Retinal pigment epithelial cell (primary cell): ENCODE results near the gene EVC2.
"Not testable (repeated sequence)": the region's sequence is repeated elsewhere in the genome, so short reads cannot be mapped to it uniquely, and the experiment has no call there.

Experiments used
- DNase-seq: peaks from one replicate; pipeline ENCODE4 v3.0.0-alpha.2; 2010; ENCODE audit warnings: low read depth
- H3K4me3 ChIP-seq: 2 replicates; pipeline ENCODE4 v1.5.1; 2011; ENCODE audit warnings: mild to moderate bottlenecking, low read length, control low read depth, moderate library complexity
- CTCF ChIP-seq: conservative IDR thresholded peaks from 2 replicates; pipeline ENCODE4 v1.5.1; 2011; ENCODE audit warnings: low read depth, low read length, control low read depth, inconsistent platforms

The EVC2 gene

GRCh38 chr4:5618051-5618960 lies 90.1 kb downstream of the EVC2 start:
- DNase-seq, result no peak
- H3K4me3 ChIP-seq, result no peak overlapping the region
- no peak for TF ChIP-seq CTCF

- no peak for TF ChIP-seq CTCF
- no peak overlapping the region for H3K4me3 ChIP-seq
- DNase-seq, result no peak
These were observed 91.9 kb downstream of the EVC2 start for GRCh38 chr4:5616331-5616950.

- H3K4me3 ChIP-seq, result no peak overlapping the region
- DNase-seq, result no peak
- TF ChIP-seq CTCF, result no peak
These were observed 92.8 kb downstream of the EVC2 start for GRCh38 chr4:5615496-5616075.

GRCh38 chr4:5611750-5612149 lies 96.6 kb downstream of the EVC2 start:
- no peak overlapping the region for H3K4me3 ChIP-seq
- TF ChIP-seq CTCF, result peak; percentile 26
- peak; percentile 28 for DNase-seq

GRCh38 chr4:5609306-5610007 lies 98.9 kb downstream of the EVC2 start:
- TF ChIP-seq CTCF, result no peak
- H3K4me3 ChIP-seq, result no peak overlapping the region
- no peak for DNase-seq

- DNase-seq, H3K4me3 ChIP-seq: not testable (repeated sequence)
These were observed 114.5 kb downstream of the EVC2 start for GRCh38 chr4:5593828-5594227.

- no peak for DNase-seq
- no peak for TF ChIP-seq CTCF
- no peak overlapping the region for H3K4me3 ChIP-seq
These were observed 116.1 kb downstream of the EVC2 start for GRCh38 chr4:5592272-5592671.
